OCI-LY7 (cell line): ENCODE data around the gene AKAP11.

Experiments used
- EZH2phosphoT487 ChIP-seq: fragments of 200-600 bp; sonication (generic); IDR thresholded peaks from 2 replicates; pipeline ENCODE4 v1.6.1; 2018; ENCODE audit warnings: low read depth, borderline replicate concordance, mild to moderate bottlenecking, mixed run types, antibody characterized with exemption, low read length, moderate library complexity, mixed read lengths
- TF ChIP-seq, protein P1 (sequence below): fragments of 200-600 bp; sonication (generic); conservative IDR thresholded peaks from 2 replicates; pipeline ENCODE4 v1.5.1; 2014; ENCODE audit warnings: mild to moderate bottlenecking, antibody characterized with exemption, low read length, moderate library complexity, mixed read lengths

DNA sequence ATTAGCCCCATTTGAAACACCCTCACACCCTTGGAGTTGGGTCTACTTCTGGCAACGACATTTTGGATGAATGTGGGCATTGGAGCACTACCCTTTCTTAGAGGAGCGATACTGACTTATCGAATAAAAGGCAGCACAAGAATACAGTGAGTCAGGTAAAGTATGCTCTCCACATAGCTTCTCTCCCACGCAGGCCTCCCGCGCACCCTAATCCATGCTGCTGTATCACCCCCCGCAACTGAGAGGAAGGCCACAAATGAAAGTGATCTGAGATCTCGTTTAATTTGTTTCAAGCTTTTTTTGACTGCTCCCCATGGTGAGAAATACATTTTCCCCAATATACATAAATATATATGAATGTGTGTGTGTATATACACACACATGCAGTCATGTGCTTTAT lies 25.4 kb upstream of the AKAP11 start:
- TF ChIP-seq, protein P1, sequence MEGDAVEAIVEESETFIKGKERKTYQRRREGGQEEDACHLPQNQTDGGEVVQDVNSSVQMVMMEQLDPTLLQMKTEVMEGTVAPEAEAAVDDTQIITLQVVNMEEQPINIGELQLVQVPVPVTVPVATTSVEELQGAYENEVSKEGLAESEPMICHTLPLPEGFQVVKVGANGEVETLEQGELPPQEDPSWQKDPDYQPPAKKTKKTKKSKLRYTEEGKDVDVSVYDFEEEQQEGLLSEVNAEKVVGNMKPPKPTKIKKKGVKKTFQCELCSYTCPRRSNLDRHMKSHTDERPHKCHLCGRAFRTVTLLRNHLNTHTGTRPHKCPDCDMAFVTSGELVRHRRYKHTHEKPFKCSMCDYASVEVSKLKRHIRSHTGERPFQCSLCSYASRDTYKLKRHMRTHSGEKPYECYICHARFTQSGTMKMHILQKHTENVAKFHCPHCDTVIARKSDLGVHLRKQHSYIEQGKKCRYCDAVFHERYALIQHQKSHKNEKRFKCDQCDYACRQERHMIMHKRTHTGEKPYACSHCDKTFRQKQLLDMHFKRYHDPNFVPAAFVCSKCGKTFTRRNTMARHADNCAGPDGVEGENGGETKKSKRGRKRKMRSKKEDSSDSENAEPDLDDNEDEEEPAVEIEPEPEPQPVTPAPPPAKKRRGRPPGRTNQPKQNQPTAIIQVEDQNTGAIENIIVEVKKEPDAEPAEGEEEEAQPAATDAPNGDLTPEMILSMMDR, result no peak
- TF ChIP-seq EZH2phosphoT487, result no peak
